WI38 (cell line): ENCODE data around the gene NNT.

ENCODE experiments used
- H3K4me3 ChIP-seq: 2 replicates; pipeline ENCODE4 v1.5.1; 2011; ENCODE audit warnings: low read depth, mild to moderate bottlenecking, control low read depth, low read length
- CTCF ChIP-seq: IDR thresholded peaks from 2 replicates; pipeline ENCODE4 v1.5.1; 2012; ENCODE audit warnings: low read depth, mild to moderate bottlenecking, control low read depth, low read length

Gene NNT

GRCh38 chr5:43674536-43674935 is 71.6 kb downstream of the NNT start:
- TF ChIP-seq CTCF: no peak
- no peak overlapping the region for H3K4me3 ChIP-seq

GRCh38 chr5:43675357-43675756 is 72.4 kb downstream of the NNT start:
- no peak for TF ChIP-seq CTCF
- no peak overlapping the region for H3K4me3 ChIP-seq

- no peak overlapping the region for H3K4me3 ChIP-seq
- no peak for TF ChIP-seq CTCF
Observed at GRCh38 chr5:43676083-43676840, 73.3 kb downstream of the NNT start.

GRCh38 chr5:43677253-43677652 is 74.3 kb downstream of the NNT start:
- no peak for TF ChIP-seq CTCF
- H3K4me3 ChIP-seq: no peak overlapping the region

GRCh38 chr5:43679214-43679613 is 76.2 kb downstream of the NNT start:
- no peak for TF ChIP-seq CTCF
- no peak overlapping the region for H3K4me3 ChIP-seq

GRCh38 chr5:43680286-43680685 is 77.3 kb downstream of the NNT start:
- no peak overlapping the region for H3K4me3 ChIP-seq
- no peak for TF ChIP-seq CTCF

GRCh38 chr5:43683884-43684471 is 81.0 kb downstream of the NNT start:
- no peak for TF ChIP-seq CTCF
- no peak overlapping the region for H3K4me3 ChIP-seq
